Astrocyte (in vitro differentiated cells and primary cell): ENCODE data around the gene FAF1.

ENCODE experiments used
- EZH2 ChIP-seq: IDR thresholded peaks from 2 replicates; pipeline ENCODE4 v1.6.1; 2012; ENCODE audit warnings: mild to moderate bottlenecking, low read length, inconsistent platforms; ENCODE audit not compliant: insufficient read depth
- TF ChIP-seq, protein P1 (sequence below): IDR thresholded peaks from 2 replicates; pipeline ENCODE4 v1.5.1; 2011; ENCODE audit warnings: low read depth, mild to moderate bottlenecking, inconsistent platforms, low read length, moderate library complexity; ENCODE audit not compliant: insufficient read depth

DNA sequence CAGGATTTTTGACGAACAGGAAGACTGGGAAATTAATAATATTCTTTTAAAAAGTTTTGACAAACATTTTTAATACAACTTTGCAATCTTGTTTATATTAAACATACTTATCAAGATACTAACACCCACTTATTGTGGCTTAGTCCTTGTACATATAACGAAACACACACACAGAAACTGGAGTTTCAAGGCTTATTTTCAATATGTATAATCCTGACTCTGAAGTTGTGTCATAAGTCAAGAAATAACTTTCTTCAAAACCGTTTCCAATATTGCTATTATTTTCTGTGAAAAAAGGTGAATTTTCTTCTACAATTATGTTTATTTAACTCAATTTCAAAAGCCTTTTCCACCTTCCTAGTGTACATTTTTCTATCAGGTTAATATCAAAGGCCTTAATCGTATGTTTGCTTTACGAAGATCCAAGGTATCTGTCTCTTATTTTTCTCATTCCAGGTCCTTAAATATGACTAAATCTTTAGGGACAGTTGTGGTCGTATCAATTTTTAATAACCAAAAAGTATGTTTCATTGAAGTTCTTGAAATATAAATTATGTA, 11.8 kb upstream of the FAF1 start:
- TF ChIP-seq EZH2 = no peak
- TF ChIP-seq, protein P1, sequence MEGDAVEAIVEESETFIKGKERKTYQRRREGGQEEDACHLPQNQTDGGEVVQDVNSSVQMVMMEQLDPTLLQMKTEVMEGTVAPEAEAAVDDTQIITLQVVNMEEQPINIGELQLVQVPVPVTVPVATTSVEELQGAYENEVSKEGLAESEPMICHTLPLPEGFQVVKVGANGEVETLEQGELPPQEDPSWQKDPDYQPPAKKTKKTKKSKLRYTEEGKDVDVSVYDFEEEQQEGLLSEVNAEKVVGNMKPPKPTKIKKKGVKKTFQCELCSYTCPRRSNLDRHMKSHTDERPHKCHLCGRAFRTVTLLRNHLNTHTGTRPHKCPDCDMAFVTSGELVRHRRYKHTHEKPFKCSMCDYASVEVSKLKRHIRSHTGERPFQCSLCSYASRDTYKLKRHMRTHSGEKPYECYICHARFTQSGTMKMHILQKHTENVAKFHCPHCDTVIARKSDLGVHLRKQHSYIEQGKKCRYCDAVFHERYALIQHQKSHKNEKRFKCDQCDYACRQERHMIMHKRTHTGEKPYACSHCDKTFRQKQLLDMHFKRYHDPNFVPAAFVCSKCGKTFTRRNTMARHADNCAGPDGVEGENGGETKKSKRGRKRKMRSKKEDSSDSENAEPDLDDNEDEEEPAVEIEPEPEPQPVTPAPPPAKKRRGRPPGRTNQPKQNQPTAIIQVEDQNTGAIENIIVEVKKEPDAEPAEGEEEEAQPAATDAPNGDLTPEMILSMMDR = no peak
